GM18511 (cell line): ENCODE measurements around the gene UBE2G2.

Source experiments
- ATAC-seq: cut with Tn5 transposase; IDR thresholded peaks from one replicate; pipeline ENCODE4 v1.9.1; 2021; ENCODE audit warnings: mild to moderate bottlenecking, moderate library complexity; ENCODE audit not compliant: unreplicated experiment

The UBE2G2 gene

DNA sequence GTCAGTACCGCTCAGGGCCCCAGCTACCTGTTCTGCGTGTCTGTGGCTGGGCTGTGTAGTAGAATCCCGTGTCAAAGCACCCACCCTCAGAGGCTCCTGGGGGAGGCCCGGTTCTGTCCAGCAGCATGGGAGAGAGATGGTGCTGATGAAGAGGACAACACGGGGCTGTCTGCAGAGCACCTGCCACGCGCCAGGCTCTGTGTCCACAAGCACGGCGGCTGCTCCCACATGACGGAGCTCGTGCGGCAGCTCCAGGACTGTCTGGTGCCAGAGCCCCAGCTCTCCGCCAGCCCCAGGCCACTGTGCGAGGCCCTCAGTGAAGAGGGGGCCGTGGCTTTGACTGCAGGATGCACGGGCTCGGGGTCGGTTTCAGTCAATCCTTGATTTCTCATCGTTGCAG is 48.3 kb downstream of the UBE2G2 start:
- ATAC-seq = no peak

DNA sequence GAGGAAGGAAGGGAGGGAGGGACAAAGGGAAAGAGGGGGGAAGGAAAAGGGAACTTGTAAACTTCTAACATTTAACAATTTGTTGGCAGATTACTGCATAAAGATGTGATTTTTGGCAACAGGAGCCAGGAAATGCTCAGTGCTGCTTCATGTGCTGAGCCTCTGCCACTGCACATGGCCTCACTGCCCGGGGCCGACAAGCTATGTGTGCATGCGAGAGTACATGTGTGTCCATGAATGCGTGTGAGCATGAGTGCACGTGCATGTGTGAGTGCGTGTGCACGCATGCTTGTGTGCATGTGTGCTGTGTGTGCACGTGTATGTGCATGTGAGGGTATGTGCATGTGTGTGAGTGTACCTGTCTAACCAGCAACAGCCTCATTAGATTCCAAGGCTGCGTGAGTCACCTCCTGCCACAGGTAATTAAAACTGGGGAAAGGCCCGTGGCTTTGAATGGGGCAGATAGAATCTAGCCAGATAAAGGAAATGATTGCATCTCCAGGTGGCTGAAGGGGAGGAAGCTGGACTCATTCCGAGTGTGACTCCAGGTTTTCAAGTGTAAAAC is 48.9 kb downstream of the UBE2G2 start:
- ATAC-seq = no peak

DNA sequence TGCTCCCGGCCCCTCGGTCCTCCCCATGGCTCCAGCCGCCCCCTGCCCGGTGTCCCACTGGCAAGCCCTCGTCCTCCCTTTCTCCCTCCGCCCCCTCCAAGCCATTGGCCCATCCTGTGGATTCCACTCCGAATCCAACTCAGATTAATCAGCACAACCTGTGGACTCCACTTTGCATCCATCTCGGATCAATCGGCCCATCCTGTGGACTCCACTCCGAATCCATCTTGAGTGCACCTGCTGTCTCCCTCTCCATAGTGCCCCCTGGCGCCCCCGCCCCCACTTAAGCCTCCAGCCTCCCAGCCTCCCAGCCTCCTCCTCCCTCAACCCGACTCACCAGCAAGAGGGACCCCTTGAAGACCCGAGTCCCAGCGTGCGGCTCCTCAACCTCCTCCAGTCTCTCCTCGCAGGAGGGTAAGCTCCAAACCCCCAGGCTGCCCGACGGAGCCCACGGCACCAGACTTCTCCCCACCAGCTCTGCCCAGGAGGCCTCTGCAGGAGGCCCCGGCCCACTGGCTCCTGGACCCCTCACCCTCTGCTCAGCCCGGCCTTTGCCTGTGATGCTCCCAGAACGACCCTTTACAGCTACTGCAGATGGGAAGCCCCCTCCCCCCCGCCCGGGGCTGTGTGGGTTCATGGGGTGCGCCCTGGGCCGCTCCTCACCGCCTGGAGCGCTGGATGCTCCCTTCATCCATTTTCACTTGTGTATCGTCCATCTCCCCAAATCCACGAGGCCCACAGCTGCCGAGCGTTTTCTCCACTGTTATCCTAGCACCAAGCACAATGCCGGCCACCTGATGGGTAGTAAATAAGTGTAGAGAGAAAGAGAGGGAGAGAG is 49.6 kb downstream of the UBE2G2 start:
- ATAC-seq = no peak

DNA sequence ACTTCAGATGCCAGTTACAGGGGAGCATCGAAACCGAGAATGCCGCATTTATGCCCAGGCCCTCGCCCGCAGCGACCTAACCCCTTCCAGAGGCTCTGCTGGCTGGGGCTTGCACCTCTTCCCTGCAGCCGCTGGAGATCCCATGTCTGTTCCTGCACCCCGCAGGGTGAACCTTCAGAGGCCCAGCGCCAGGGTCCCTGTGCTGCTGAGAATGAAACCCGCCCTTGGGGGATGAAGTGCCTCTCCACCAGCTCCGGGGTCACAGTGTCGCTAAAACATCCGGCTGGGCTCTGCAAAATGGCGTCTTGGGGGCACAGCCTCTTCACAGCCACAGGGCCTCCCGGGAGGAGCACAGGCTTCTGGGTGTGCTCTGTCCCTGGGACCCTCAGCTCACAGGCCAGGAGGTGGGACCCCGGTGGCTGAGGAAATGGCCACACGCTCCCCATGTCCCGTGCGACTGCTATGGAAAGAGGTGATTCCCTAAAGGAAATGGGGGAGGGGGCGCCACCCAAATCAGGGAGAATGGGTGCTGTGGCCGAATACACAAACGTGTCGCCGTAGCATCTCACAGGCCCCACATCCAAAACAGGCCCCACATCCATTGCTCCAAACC is 50.3 kb downstream of the UBE2G2 start:
- no peak for ATAC-seq

DNA sequence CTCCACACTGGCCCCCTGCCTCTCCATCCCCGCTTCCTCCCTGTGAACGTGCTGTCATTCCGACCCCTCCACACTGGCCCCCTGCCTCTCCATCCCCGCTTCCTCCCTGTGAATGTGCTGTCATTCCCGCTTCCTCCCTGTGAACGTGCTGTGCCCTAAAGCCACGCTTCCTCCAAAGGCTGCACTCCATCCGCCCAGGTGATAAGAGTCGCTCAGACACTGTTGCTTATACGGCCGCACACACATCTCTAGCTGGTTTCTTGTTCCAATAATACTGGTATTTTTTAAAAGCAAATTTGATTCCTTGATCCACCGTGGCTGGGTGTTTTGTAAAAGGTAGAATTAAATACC is 51.0 kb downstream of the UBE2G2 start:
- ATAC-seq = no peak

DNA sequence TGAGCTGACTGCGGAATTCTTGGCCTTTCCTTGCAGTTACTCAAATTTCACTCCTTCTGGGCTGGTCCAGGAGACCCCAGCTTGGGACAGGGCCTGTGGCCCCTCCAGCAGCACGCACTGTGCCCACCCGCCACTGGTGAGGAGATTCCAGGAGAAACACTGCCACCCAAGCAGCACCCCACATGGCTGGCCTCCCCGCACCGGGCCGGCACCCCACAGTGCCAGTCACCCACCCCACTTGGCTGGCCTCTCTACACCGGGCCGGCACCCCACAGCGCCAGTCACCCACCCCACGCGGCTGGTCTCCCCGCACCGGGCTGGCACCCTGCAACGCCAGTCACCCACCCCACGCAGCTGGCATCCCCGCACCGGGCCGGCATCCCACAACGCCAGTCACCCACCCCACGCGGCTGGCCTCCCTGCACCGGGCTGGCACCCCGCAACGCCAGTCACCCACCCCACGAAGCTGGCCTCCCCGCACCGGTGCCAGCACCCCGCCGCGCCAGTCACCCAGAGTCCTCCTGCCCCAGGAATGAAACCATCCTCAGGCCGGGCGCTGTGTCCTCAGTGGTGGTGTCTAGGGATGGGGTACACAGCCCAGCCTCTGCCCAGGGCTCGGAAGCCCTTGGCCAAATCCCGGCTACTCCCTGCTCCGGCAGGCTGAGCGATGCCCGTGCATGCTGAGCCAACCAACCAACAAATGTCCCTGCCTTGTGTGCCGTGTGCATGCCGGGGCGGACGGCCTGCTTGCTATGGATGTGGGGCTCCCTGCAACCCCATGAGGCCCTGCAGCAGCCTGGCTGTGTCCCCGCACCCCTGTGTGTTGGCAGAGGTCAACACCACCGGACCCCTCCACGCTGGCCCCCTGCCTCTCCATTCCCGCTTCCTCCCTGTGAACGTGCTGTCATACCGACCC is 51.6 kb downstream of the UBE2G2 start:
- ATAC-seq = no peak

DNA sequence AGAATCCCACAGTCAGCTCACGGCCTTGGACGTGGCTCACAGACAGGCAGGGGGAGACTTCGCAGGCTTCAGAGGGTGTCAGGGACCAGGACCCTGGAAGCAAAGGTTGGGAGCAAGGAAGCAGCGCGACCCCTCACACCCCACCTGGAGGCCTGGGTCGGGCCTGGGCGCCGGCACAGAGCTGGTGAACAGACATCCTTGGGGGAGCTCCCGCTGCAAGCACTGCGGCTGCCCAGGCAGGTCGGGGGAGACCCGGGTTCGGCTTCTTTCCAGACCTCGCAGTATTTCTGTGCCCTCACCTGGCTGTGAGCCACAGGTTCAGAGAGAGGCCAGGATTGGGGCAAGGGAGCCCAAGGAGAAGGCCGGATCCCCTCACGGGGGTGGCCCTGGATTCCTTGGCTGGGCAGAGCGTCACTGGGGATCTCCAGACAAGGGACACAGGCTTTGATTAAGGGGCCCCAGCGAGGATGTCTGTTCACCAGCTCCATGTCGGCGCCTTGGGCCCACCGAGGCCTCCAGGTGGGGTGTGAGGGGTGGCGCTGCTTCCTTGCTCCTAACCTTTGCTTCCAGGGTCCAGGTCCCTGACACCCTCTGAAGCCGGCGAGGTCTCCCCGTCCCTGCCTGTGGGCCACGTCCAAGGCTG is 52.4 kb downstream of the UBE2G2 start:
- ATAC-seq = no peak

DNA sequence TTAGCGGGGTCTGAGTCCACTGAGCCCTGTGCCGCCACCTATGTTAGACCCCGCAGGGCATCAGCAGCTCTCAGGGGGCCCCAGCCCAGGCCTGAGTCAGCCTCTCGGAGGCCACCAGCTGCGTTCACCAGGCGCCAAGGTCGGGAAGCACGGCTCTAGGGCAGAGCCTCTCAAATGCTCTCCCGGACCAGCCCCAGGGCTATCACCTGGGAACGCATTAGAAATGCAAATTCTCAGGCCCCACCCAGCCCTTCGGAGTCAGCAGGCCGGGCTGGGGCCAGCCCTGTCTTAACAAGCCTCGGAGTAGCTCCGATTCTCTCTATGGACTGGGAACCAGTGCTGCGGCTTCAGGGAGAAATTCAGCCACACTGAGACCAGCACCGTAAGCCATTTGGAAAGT is 53.0 kb downstream of the UBE2G2 start:
- no peak for ATAC-seq

DNA sequence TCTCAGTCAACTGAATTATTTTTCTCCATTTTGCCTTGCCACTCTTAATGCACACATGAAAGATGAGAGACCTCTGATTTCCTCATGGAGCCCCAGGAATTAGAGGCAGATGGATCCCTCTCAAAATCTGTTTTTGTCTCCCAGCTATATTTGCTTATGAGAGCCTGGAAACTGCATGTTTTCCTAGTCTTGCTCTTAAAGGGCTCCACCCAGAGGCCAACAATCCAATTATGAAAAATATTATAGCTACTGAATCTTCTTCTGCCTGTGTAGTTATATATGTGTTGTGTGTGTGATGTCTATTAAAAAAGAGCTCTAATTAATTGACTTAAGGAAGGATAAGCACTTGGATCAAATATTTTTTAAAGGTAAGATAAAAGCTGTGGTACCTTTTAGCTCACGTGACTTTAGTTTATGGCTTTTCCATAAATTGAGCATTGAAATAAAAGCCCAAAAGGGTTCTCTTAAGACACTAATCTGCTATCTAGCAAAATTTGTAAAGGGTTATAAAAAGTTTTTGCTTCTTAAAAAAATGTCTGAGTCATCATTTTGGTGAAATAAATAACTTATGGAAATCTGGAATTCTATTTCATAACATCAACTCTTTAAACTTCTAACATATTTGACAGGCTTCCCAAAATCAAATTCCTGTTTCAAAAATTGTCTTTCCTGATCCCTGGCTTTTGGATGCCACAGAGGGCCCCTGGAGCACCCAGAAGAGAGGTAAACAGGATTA is 59.0 kb downstream of the UBE2G2 start:
- ATAC-seq = no peak

DNA sequence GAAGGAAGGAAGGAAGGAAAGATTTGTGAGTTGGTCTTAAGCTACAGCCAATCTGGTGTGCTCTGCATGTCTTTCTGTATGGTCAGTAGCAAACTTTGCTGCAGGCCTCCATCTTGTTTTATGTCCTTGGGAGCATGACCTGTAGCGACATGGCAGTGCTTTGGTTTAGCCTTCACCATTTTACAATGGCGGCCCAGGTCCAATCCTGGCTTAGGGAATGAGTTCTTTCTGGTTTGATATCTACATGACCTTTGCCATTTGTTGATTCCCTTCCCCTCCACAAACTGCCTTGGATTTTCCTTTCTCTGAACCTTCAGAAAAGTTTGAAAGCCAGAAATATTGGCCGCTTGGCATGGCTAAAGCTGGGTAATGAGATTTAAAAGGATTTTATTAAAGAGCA is 59.7 kb downstream of the UBE2G2 start:
- ATAC-seq = no peak

DNA sequence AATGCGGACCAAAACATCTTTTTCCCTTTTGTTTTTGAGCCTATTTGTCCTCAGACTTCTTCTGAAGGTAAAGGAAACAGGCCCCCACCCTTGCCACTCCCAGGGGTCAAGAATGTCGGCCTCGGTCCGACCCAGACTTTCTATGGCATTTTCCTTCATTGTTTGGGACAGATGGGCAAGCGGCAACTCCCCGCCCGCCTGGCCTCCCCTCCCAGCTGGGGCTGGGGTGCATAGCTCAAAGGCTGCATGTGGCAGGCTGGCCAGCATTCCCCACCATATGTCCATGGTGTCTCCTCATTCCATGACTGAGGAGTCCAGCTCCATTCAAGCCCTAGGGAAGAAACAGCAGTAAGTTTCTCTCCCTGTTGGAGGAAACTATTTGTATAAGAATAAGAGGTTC is 60.9 kb downstream of the UBE2G2 start:
- ATAC-seq = no peak

DNA sequence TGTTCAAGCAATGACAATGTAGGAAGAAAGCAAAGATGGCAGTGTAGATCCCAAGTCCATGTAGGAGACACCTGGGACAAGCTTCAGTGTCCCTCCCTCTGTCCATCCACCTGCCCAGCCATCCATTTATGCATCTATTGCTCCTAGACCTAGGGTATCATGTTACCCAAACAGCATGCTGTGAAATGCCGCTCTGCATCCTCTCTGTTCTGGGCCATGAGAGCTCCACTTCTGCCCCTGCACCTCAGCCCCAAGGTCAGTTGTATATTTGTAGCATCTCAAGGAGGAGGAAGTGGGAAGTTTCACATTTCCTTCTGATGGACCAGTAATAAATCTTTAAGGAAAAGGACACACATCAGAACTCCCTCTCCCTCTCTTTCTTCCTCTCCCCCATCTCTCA is 62.3 kb downstream of the UBE2G2 start:
- no peak for ATAC-seq

DNA sequence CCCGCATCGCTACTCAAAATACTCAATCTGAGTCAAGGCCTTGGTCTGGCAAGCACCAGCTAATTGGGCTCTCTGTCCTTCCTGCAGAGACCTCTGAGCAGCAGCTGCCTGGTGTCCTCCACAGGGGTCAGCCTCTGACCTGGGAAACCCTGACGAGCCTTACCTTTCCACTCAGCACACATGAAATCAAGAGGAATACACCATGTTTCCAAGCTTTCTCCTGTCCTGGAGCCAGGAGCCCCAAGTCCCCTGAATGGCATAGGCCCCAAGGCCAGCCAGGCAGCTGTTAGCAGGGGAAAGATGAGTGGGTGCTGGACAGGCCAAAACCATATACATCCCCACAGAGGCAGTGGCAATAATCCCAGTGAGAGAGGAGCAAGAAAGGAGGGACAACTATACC is 63.0 kb downstream of the UBE2G2 start:
- ATAC-seq = no peak

DNA sequence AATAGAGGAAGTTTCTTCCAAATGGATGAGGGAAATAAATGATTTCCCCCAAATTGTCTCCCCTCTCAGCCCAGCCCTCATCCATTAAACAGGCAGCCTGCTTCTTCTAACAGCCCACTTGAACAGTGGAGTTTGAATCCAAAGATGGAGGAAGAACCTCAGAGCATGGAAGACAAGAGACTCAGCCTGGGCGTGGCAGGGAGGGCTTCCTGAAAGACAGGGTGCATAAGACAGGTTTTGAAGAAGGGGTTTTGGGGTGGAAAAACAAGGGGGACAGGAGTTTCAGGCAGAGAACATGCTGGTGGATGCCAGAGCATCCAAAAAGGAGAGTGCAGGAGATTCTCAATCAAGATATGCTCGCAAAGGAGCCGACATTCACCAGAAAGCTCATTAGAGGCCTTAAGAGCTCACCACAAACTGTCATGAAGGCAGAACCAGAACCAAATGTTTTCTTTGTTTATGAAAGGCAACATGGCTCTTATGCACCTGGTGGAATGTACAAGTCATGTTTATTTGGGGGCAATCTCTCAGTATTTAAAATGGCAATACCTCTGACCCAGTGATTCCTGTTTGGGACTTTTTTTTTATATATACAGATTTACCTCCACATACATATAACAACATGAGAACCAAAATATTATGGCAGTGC is 63.8 kb downstream of the UBE2G2 start:
- no peak for ATAC-seq

DNA sequence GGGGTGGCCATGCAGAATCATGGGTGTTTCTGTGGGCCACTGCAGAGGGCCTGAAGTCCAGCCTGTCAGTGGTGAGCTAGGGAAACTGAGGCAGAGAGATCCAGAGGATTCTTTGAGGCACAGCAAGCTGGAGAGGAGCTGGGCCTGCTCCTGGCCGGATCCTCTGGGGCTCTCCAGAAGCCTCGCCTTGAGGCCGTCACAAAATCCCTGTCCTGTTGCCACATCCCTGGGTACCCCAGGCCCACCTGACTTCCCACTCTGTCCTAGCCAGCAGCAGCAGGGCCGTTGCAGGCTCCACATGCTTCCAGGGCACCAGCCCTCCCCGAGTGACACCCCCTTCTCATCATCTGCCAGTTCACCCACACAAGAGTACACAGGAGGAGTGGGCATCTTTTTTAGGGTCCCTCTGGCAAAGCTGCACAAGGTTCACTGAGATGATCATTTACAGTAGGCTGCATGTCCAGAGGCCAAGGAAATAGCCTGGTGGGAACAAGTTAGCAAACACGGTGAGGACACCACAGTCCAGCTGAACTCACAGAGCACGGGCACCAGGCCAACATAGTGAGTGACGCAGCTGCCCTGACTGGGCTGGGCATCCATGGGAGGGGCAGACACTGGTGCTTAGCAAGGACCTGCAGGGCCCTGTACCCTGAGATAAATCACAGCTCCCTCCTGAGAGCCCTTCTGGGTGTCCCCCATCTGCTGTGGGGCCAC is 65.2 kb downstream of the UBE2G2 start:
- ATAC-seq = no peak

DNA sequence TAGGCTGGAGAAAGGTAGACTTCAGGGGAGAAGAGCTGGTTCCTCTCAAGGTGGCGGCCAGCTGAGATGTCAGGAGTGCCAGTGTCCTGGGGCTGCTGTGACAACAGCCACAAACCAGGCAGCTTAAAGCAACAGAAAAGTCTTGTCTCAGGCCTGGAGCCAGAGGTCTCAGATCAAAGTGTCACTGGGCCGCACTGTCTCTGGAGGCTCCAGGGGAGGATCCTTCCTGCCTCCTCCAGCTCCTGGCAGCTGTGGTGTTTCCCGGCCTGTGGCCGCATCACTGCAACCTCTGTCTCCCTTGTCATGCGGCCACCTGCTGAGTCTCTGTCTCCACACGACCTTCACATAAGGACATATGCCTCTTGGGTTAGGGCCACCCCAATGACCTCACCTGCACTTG is 65.8 kb downstream of the UBE2G2 start:
- ATAC-seq = no peak

DNA sequence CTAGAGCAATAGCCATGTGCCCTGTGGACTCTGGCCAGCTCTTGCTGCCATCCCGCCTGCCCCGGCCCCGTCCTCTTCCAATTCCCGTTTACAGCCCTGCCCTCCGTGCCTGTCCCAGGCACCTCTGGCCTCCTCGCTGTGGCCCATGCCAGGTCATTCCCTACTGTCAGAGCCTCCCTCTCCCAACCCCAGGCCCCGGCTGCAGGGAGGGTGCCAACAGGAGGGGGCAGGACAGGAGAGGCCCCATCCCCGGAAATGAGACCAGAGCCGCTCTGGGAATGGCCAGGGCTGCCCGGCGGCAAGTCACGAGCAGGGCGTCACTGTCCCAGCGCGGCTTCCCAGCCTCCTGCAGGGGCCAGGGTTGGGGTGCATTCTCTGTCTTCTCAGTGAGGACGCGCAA is 66.8 kb downstream of the UBE2G2 start:
- ATAC-seq = no peak

DNA sequence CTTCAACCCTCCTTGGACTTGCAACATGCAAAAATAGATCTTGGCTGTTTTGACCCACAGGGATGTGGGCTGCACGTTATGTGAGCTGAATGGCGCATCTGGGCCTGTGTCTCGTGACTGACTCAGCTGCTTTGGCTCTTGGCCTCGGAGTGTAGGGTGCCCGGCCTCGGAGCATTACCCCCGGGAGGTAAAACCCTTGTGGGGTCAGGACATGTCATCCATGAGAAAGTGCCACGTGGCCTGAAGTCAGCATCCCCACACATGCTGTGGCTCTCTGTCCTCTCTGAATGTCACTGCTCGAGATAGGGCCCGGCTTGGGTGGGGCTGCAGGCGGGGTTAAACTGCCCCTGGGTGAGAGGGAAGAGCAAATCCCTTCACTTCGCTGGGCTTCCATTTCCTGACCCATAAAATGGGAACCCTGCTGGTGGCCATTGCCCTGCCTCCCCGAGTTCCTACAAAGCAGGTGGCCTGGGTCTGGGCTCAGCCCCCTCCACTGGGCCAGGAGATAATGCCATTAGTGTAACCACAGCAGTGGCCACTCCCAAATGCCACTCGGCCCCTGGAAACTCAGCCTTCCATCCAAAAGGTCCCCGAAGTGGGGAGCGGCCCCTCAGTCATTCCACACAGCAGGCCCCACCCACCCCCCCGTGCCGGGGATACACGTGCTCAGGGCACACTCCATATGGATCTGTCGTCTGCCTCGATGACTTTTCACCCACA is 67.4 kb downstream of the UBE2G2 start:
- ATAC-seq = no peak
